ENCODE results near the gene DRC3.
"Not testable (repeated sequence)": the region's sequence is repeated elsewhere in the genome, so short reads cannot be mapped to it uniquely, and the experiment has no call there.

DRC3 gene

DNA sequence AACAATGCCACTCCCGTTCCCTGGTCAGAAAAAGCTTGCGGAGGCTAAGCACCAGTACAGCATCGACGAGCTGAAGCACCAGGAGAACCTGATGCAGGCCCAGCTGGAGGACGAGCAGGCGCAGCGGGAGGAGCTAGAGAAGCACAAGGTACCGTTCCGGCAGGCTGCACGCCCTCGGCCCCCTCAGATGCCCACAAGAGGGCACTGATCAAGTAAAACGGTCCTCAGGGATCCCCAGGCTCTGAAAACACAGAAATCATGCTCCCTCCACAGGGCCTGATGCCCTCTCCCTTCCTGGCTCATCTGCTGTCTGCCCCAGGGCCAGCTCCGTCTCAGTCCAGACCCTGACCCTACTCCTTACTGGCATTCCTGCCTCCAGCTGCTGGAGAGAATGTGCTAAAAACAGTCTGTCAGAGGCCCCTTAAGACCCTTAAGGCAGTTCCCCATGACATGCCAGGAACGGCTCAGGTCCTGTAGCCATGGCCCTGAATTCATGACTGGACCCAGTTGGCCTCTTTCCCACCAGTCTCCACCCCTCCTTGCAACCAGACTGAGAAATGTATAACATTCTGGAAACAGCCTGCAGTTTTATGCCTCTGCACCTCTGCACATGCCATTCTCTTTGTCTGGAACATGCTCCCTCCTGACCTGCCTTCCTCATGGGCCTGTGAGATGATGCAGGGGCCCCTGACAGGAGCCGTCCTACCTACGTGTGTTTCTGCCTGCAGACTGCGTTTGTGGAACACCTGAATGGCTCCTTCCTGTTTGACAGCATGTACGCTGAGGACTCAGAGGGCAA, 21.8 kb downstream of the DRC3 start:
- no peak for DNase-seq (ENCODE audit: low read depth)

GRCh38 chr17:17995887-17996286, 23.2 kb downstream of the DRC3 start:
- DNase-seq (ENCODE audit: low read depth), result not testable (repeated sequence)

- DNase-seq (ENCODE audit: low read depth), result no peak
Measured at GRCh38 chr17:17998934-17999333, 26.3 kb downstream of the DRC3 start.

- DNase-seq (ENCODE audit: low read depth), result no peak
Measured at GRCh38 chr17:17999364-18000029, 26.8 kb downstream of the DRC3 start.

DNA sequence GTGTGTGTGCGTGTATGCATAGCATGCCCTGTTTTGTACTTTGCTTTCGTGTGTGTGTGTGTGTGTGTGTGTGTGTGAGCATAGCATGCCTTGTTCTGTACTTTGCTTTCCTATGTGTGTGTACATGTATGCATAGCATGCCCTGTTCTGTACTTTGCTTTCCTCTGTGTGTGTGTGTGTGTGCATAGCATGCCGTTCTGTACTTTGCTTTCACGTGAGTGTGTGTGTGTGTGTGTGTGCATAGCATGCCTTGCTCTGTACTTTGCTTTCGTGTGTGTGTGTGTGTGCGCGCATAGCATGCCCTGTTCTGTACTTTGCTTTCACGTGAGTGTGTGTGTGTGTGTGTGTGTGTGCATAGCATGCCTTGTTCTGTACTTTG, 27.4 kb downstream of the DRC3 start:
- no peak for DNase-seq (ENCODE audit: low read depth)

- no peak for DNase-seq (ENCODE audit: low read depth)
Measured at GRCh38 chr17:18002171-18002570, 29.5 kb downstream of the DRC3 start.

DNA sequence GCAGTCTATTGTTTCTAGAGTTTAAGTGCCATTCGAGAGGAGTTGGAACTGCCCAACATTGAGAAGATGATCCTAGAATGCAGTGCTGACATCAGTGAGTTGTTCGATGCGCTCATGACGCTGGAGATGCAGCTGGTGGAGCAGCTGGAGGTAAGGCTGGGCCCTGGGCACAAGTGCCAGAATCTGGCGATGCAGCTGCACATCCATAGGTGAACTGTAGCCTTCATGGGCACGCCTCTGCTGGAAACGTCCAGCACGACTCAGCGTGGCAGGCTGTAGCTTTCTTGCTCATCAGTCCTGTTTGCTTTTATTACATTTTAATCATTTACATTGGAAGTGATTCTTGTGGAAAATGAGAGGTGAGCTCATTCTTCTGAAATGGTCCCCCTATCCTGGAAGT, 31.7 kb downstream of the DRC3 start:
- DNase-seq (ENCODE audit: low read depth), result no peak

- DNase-seq (ENCODE audit: low read depth), result no peak
Measured at GRCh38 chr17:18004884-18005305, 32.2 kb downstream of the DRC3 start.

DNA sequence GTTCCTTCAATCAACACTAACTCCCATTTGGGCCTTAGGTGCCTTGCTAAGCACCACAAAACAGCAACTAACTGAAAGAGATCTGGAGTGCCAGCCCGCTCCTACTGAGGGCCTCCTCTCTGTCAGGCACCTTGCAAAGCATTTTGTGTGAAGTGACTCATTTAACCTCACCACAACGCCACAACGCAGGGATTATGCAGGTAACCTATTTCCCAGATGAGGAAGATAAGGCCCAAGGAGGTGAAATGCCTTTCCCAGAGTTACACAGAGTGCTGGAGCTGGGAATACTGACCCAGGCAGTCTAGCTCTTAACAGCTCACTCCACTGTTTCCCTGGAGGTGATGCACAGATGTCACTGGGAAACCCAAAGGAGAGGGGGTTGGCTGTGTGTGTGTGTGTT, 32.8 kb downstream of the DRC3 start:
- DNase-seq (ENCODE audit: low read depth), result no peak

GRCh38 chr17:18006495-18007239, 34.0 kb downstream of the DRC3 start:
- DNase-seq (ENCODE audit: low read depth), result no peak

GRCh38 chr17:18008496-18009268, 36.0 kb downstream of the DRC3 start:
- DNase-seq (ENCODE audit: low read depth), result no peak

- no peak for DNase-seq (ENCODE audit: low read depth)
Measured at GRCh38 chr17:18009609-18010420, 37.2 kb downstream of the DRC3 start.

- no peak for DNase-seq (ENCODE audit: low read depth)
Measured at GRCh38 chr17:18011286-18011685, 38.6 kb downstream of the DRC3 start.

DNA sequence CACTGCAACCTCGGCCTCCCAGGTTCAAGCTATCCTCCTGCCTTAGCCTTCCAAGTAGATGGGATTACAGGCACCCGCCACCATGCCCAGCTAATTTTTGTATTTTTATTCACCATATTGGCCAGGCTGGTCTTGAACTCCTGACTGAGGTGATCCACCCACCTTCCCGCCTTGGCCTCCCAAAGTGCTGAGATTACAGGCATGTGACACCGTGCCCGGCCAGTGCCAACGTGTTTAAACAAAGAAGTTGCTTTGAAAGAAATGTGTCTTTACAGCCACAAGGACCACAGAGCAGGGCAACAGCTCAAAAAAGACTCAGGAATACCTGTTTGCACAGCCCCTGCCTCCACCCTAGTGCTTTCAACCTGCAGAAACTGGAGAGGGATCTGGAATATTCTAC, 41.3 kb downstream of the DRC3 start:
- no peak for DNase-seq (ENCODE audit: low read depth)

DNA sequence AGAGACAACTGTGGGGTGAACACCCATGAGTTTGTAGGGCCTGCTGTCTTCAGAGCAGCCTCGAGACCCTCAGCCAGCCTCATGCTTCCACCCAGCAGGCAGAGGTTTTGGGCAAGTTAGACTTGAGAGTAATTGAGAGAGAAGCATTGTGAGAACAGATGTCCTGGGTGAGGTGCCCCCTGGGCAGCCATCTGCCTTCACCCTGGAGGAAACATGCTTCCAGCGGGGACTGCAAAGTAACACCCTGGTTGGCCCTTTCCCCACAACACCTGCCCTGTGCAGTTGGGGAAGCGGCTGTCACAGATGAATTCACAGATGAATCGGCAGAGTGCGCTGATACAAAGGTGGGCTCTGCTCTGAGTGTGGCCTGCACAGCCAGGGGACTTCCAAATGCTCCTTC, 42.9 kb downstream of the DRC3 start:
- no peak for DNase-seq (ENCODE audit: low read depth)

DNA sequence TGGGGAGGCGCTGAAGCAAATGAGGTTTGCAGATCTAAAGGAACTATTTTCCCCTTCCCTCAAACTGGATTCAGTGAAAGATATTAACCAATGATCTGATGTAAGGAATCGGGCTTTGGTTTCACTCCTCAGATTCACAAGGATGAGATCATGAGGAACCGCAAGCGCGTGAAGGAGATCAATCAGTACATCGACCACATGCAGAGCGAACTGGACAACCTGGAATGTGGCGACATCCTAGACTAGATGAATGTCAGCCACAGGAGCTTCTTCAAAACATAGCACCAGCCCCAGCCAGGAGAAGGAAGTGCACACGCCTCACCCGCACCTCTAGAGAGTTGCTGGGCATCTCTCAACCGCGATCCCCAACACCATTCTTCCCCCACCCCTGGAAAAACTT, 43.8 kb downstream of the DRC3 start:
- DNase-seq (ENCODE audit: low read depth), result no peak

GRCh38 chr17:18017958-18018357, 45.3 kb downstream of the DRC3 start:
- DNase-seq (ENCODE audit: low read depth), result no peak

- no peak for DNase-seq (ENCODE audit: low read depth)
Measured at GRCh38 chr17:18018411-18018921, 45.8 kb downstream of the DRC3 start.

DNA sequence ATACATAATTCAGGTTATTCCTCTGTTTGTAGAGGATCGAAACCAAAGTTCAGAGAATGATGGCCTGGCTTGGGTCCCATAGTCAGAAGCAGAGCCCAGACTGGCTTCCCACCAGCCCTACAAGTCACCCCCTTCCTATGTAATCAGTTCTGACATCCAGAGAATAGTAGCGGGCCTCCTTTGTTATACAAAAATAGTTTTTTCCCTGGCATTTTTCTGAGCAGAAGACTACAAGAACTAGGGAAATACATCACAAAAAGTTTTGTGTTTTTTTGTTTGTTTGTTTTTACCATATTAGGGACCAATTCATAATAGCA, 47.1 kb downstream of the DRC3 start:
- DNase-seq (ENCODE audit: low read depth), result no peak

DNA sequence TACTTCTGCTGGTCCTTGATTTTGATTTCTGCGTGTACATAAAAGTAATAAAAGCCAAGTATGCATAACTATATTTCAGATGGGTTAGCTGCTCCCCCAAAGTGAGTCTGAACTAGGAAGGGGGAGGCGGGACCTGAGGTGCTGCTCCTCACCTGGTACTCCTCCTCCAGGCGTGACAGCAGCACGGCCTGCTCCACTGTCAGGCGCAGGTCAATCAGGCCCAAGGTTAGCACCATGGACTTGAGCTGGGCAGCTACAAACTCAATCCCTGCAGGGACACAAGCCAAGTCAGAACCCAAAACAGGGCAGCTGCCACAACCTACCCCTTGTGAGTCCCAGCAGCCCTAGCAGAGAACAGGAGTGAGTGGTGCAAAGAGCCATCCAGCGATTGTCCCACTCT, 48.3 kb downstream of the DRC3 start:
- DNase-seq (ENCODE audit: low read depth), result no peak

DNA sequence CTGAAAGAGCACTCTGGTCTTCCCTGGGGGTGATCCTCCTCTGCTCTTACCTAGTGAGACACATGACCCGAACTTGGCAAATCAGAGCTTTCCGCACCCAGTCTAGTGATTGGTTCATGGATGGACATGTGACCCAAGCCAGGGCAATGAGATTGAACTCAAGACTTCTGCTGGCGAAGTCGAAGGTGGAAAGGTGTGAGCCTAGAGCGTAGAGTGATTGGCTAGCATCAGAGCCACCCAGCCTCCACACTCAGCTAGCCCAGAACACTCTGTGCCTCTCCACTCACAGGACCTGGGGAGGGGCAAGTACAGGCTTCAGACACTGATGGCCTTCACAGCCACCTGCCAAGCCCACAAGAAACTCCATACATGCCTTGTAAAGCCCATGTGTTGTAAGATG, 48.7 kb downstream of the DRC3 start:
- no peak for DNase-seq (ENCODE audit: low read depth)
